ENCODE data around the gene SRP68.
"Not testable (repeated sequence)": the region's sequence is repeated elsewhere in the genome, so short reads cannot be mapped to it uniquely, and the experiment has no call there.

Gene SRP68

DNA sequence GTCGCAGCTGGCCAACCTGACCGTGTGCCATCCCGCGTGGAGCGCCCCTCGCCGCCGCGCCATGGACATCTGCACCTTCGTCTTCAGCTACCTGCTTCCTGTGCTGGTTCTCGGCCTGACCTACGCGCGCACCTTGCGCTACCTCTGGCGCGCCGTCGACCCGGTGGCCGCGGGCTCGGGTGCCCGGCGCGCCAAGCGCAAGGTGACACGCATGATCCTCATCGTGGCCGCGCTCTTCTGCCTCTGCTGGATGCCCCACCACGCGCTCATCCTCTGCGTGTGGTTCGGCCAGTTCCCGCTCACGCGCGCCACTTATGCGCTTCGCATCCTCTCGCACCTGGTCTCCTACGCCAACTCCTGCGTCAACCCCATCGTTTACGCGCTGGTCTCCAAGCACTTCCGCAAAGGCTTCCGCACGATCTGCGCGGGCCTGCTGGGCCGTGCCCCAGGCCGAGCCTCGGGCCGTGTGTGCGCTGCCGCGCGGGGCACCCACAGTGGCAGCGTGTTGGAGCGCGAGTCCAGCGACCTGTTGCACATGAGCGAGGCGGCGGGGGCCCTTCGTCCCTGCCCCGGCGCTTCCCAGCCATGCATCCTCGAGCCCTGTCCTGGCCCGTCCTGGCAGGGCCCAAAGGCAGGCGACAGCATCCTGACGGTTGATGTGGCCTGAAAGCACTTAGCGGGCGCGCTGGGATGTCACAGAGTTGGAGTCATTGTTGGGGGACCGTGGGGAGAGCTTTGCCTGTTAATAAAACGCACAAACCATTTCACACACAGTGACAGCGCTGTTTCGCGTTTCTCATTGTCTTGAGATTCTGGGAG, 4.7 kb upstream of the SRP68 start:
- no peak for DNase-seq

DNA sequence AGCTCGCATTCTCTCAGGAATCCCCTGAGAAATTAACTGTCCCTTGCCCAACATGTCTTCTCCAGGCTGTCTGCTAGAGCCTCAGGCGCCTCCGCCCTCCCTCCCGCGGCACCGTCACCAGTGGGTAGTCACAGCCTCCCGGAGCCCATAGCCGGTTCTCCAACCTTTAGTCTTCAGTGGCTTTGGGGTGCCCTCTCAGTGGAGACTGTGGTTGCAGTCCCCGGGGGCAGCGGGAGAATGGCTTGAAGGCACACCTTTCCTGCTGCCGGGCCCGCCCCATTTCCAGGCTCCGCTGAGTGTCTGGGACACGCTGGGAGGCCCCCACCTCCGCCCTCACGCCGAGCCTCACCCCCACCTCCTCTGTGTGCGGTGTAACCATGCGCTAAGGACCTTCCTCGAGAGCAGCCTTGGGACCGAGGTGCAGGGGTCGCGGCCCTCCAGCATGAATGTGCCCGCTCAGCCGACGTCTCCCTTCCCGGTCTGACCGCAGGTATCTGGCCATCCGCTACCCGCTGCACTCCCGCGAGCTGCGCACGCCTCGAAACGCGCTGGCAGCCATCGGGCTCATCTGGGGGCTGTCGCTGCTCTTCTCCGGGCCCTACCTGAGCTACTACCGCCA, 3.9 kb upstream of the SRP68 start:
- no peak for DNase-seq

DNA sequence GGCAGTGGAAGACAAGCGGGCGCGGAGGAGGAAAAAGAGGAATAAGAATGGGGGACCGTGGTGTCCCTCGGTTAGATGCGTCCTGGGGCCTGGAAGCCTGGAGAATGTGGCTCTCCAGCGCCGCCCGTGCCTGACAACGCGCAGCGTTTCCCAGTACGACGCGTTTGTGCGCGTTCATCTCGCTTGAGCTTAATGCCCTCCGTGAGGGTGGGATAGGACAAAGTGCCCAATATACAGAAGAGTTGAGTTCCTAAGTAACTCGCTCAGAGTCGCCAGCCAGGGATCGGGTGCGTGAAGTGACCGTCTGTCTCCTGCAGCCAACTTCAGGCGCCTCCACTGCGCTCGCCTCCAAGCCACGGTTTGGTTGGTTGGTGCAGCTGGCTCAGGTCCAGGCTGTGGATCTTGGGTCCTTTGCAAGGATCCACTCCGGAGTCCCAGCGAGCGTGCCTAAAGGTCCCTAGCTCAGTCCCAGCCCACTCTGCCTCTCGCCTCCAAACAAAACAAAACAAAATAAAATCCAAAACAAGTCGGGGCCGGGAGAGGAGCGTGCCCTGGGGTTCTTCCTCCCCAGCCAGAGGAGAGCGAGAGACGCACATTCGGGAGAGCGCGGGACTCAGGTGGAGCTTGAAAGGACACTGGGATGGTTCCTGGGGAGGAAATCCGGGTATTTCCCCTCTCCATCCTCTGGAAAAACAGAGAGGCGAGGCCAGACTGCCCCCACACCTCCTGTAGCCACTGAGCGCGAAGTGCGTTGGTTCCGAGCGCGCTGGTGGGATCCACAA, 3.2 kb upstream of the SRP68 start:
- no peak for DNase-seq

DNA sequence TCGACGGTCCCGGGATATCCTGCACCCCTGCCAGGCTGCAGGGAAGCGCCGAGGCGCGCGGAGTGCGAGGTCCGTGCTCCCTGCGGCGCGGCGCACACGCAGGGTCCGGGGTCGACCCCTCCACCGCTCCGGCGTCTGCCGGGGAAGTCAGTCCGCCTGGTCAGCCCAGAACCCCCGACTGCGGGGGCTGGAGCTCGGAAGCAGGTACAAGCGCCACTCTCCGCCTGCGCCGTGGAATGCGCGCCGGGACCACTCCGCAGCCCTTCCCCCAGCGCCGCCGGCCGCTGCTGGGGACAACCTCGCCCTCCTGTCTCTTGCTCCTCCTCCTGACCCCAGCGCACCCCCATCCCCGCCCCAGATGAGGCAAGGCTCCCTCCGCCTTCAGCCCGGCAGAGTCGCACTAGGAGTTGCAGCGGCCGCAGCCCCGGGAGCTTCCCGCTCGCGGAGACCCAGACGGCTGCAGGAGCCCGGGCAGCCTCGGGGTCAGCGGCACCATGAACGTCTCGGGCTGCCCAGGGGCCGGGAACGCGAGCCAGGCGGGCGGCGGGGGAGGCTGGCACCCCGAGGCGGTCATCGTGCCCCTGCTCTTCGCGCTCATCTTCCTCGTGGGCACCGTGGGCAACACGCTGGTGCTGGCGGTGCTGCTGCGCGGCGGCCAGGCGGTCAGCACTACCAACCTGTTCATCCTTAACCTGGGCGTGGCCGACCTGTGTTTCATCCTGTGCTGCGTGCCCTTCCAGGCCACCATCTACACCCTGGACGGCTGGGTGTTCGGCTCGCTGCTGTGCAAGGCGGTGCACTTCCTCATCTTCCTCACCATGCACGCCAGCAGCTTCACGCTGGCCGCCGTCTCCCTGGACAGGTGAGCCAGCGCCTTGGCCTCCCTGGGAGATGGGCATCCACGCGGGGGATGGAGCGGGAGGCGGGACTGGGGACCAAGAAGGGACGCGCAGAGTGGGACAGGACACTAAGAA, 2.4 kb upstream of the SRP68 start, which contains the start of gene GALR2:
GALR2 (plus strand) TSS at position 392 of the 974 bp plus-strand sequence; CDS start at position 495, 103 bp downstream.
- no peak for DNase-seq

DNA sequence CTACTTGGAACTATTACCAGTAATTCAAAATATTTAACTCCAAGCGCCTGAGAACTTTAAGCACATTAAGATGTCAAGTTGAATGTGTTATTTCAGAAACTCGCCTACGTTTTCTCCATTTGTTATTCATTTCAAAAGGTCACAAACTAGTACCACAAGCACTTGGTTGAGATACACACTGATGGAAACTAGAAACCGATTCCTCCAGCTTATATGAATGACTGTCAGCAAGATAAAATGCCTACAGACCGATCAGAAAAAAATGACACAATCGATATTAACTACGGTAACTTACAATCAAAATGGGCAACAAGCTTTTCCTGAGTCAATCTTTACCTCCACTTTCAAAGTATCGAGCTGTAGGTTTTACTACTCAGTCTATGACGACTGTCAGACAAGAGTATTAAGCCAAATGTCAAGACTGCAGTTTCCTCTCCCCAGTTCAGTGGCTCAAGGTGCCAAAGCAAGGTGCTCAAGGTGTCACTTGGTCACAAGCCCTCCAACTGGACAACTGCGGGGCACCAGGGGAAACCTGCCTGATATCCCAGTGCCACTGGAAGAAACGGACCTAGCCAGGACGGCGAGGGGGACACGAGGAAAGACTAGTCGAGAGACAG, 678 bp downstream of the SRP68 start:
- DNase-seq, result no peak

DNA sequence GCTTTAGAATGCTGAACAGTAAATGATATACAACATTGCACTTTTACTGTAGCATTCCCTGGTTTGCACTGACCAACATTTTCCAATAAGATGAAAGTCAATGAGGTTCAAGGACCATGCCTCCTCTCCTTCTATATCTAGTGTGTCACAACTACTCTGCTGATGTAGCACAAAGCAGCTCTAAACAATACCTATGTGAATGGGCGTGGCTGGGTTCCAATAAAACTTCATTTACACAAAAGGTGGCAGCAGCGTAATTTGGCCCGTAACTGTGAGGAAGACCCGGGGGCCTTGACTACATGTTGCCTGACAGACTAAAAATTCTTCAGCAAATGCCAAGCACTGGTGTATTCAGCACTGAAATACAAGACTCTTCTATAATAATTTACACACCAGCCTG, 6.5 kb downstream of the SRP68 start:
- DNase-seq, result no peak

DNA sequence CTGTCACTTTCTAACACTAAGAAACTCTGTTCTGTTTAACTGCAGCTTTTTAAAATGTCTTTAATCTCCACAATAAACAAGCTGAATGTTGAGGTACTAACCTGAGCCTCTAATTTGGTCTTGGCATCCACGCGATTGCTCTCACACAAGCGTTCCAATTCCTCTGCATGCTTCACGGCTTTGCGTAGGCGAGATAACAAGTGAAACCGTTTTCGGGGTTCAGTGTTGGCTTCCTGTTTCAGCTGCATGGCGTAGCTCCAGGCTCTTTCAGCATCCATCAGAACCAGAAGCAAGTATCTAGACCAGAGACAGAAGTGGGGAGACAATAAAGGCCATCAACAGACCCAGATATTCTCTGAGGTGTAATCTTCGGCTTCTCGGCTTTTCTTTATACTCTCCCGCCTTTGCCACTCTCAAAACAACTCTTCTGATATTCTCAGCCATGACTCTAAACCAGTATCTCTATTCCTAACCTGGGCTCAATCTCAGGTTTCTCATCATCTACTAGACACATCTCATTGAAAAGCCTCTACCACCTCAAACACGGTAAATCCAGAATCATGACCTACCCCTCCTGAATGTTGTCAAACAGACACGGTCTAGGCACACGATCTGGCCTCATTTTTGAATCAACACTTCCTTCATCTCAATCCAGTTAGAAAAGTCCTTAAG, 8.3 kb downstream of the SRP68 start:
- DNase-seq, result no peak

DNA sequence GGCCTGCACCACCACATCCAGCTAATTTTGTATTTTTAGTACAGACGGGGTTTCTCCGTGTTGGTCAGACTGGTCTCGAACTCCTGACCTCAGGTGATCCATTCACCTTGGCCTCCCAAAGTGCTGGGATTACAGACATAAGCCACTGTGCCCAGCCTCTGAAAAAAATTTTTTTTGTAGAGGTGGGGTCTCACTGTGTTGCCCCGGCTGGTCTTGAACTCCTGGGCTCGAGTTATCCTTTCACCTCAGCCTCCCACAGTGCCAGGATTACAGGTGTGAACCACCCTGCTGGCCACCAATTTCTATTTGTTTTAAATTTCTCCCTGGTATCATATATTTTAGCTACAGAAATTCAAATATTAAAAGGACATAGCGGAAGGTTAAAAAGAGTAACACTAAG, 14.1 kb downstream of the SRP68 start:
- not testable (repeated sequence) for DNase-seq

DNA sequence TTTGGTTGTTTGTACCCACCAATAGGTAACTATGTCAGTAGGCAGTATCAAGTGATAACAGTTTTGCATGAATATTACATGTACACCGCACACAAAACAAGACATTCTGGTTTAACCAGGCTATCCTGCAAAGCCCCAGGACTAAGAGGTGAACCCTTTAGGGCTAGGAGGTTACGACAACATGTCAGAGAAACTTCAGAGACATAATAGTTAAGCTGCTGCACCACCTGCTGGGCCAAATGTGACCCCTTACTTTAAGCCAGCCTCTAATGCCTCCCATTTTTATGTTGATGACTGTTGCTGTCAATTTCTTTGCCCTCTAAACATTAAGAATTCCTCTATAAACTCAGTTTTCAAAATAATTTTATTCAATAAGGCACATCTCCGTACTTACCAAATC, 15.4 kb downstream of the SRP68 start:
- DNase-seq, result no peak

DNA sequence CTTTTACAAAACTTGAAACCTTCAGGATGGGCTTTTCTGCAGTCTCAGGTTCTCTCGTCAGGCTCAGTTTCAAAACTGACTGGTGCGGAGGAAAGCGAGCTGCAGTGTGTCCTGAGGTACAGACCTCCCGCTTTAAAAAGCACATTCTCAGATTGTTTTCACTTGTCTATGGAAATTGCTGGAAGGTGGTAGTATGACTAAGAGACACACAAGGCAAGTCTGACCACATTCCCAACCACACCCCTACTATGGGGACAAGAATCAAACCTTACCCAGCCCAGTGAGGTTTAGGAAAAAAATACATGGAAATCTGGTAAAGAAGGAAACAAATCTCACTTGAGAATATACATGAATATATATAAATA, 18.2 kb downstream of the SRP68 start:
- DNase-seq, result no peak

DNA sequence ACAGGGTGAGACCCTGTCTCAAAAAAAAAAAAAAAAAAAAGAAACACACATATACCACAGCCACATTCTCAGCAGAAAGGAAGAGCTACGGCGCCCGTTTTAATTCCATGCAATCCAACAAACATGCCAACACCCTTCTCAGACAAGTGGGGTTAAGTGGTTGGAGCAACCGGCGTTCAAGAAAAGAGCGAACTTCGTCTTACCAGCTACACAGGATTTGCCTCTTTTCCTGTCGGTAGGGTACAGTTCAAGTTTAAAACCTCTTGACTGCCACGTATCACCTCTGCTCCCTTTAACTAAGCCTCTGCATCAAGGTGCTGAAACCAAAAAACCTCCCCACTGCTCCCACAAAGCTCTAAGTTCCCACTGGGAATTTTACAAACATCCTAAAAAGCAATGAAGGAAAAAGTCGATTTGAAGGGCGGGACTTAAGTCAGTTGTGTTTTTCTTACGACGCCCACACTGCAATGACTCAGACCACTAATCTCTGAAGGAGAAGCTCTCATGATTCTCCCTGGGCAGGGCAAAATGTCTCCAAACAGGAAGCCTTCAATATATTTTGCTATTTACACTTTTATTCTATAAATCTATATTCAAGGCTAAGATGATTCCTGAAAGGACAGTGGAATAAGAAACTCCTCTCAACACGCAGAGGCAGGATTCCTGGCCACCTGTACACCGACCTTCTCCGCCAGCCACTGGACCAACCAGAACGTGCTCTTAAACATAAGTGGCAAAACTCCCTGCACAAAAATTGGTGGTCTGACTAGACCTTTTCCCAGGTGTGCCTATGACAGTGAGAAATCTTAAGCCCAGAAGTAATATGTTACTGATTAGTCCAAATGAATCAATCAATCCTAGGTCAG, 18.8 kb downstream of the SRP68 start:
- no peak for DNase-seq

DNA sequence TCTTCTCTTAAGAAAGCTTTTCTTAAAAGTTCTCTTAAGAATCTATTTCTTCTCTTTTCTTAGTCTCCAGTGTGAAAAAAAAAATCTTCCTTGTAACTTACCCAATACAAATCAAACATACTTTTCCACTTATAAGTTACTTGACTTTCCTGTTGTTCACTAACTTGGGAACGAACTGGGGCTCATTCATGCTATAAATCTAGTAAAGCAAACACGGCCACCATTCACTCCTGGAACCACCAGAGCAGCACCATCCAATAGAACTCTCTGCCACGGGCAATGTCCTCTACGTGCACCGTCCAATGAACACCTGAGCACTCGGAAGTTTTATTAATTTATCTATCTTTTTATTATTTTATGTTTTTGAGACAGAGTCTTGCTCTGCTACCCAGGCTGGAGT, 20.8 kb downstream of the SRP68 start:
- DNase-seq, result no peak

DNA sequence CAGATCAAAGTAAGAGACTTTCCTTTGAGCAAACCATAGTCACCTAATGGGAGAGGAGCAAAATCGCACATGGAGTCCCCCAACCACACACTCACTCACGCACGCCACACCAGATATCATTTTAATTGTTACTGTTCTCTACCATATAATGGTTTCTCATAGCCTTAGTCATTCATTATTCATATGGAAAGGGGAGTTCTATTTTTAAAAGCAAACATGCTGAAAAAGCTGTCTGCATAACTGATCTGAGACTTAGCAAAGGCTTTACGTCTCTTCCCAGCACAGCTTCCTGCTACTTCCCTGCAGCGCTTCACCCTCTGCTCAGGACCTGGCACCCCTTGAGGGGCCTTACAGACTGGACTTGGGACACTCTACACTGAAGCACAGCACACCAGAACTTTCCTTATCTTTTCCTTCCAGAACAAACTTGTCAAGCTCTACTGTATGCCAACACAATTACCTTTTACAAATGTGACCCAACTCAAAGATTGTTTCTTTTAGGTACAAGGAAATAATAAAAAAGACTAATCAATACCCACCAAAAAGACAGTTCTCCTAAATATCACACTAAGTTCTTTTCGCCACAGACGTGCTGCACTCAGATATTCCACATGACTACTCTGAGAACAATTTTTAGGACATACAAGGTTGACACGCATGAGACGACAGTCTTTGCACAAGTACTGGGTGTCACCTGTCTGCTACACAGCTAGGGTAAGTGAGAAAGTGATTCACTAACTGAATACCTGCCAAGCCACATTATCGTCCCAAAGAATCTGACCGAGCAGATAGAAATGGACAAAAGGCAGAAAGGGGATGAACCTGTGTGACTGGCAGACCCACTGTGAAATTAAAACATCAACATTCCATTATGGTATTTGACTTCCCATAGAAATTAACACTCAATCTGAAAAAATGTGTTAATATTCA, 21.5 kb downstream of the SRP68 start:
- no peak for DNase-seq

DNA sequence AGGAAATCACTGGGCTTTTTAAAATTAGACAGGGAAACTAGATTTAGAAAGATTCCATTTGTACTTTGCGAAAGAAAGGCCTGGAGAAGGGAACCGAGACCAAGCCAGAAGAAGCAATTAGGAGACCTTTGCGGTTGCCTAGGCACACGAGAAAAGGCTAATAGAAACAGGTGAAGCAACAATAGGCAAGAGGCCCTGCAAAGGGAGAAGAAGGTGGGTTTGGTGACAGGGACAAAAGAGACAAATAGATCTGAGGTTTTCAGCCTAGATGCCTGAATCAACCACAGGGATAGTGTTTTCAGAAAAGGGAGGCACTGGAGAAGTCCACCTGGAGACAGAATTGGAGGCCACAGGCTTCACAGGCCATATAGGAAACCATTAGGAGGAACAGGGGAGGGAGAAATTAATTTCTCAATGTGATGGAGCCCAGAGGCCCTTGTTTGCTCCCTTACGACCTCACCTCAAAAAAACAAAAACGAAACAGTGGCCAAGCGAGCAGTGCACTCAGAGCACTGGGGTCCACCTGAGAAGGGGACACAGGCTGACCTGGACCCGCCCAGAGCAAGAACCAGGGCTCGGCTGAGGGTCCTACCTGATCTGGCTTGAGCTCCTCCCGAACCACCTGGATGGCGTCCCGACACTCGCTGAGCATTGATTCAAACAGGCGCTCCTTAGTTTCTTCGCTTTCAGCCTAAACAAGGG, 22.3 kb downstream of the SRP68 start:
- no peak for DNase-seq

DNA sequence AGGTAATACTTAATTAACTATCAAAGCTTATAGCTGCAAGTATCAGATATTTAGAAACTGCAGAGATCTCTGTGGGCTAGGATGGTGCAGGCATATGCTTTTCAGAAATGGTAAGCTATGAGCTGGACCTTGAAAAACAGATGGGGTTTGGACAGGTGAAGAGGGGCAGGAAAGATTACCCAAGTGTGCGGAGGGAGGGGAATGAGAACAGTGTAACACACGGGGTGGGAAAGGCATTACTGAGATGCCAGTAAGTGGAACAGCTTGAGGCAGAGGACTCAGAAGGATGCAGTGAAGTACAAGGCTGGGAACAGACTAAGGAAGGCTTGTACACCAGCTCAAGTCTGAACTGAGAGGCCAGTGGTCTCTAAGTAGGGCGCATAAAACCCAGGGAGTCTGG, 23.1 kb downstream of the SRP68 start:
- no peak for DNase-seq

DNA sequence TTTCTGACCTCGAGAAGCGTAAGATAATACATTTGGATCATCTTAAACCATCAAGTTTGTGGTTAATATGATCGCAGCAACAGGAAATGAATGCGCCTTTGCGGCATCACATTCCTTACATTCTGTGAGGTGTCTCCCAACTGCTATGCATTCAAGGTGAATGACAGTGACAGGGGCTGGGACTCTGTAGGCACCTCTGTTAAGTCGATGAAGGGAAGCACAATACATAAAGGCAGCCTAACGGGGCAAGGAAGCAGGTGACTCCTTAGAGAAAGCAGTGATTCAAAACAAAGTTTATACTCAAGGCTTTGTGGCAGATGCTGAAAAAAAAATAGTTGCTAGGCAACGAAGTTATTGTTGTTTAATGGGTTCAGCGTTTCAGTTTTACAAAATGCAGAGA, 23.6 kb downstream of the SRP68 start:
- no peak for DNase-seq

DNA sequence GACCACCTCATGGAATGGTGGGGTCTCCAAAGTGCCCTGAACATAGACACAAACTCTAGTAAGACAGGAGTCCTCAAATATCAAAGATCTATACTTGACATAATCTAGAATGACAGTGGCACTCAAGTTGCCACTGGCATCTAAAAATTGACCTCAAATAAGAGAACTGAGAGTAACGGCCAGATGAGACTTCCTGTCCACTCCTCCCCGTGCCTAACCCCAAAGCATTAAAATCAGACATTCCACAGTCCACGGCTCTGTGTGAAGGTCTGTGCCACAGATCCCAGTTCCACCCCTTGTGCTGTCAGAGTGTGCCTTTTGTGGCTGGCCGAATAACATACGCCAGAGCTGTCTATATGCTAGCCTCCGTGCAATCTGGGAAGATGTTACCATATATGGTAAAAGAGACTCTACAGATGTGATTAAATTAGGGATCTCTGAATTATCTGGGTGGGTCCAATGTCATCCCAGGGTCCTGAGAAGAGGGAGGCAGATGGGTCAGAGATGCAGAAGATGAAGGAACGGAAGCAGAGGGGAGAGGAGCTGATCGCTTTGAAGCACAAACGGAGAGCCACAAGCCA, 24.2 kb downstream of the SRP68 start:
- no peak for DNase-seq

DNA sequence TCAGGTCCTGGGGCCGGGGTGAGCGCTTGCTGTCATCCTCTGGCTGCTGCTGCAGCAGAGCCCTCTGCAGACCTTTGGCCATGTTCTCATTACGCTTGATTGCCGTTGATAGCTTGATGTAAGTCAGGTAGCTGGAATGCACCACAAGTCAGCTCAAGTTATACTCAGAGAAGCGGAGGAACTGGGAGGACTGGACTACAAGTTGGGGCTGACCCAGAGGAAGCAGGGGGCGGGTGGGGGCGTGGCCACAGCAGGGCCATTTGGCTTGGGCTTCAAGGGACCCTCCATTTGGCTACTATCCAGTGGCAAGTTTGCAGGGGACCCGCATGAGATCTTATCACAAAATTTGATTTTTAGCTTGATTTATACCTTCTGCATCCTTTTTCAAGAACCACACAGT, 26.3 kb downstream of the SRP68 start:
- no peak for DNase-seq
